ENCODE data around the gene SLC39A9. TPM values are rescaled to one million over a fixed set of nuclear protein-coding genes. Genes with fewer than 3 reads are reported as not detected.

Gene SLC39A9
- total and polyA plus RNA-seq, 10 of the 15 experiments (the other 5 are each of a cell fraction or from before 2014, with no cell fraction given): 19.9 to 109 (median 46.9) TPM

DNA sequence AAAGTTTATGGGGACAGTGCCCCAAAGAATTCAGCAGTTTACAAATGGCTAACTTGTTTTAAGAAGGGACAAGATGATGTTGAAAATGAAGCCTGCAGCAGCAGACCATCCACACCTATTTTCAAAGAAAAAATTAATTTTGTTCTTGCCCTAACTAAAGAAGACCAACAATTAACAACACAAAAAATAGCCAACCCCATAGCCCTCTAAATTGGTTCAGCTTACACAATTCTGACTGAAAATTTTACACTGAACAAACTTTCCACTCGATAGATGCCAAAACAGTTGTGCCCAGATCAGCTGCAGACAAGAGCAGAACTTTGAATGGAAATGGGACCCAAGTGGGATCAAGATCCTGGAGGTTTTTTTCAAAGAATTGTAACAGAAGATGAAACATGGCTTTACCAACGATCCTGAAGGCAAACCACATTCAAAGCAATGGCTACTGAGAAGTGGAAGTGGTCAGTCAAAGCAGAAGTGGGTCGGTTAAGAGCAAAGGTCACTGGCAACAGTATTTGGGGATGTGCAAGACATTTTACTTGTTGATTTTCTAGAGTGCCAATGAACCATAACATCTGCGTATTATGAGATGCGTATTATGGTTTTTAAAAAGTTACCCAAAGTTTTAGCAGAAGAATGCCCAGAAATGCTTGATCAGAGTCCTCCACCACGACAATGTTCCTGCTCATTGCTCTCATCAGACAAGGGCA lies 30.0 kb downstream of the SLC39A9 start (continued):
- TF ChIP-seq MYB (IDR thresholded peaks at IDR 0.05; ENCODE audit: borderline replicate concordance, low read depth, low read length) (peak; percentile 57; the same call in 1 of the 2 replicates), POLR2A (IDR thresholded peaks at IDR 0.05; ENCODE audit: low read depth, low read length) (no peak), NR2F1 (conservative IDR thresholded peaks at IDR 0.05) (peak; percentile 97), IKZF1 (conservative IDR thresholded peaks at IDR 0.05) (peak; percentile 83), LARP7 (IDR thresholded peaks at IDR 0.05) (no peak), RAD21 (IDR thresholded peaks at IDR 0.05; ENCODE audit: insufficient read depth, low read depth, low read length) (no peak), HDAC6 (IDR thresholded peaks at IDR 0.05; ENCODE audit: unreplicated experiment) (no peak), ZZZ3 (IDR thresholded peaks at IDR 0.05; ENCODE audit: control insufficient read depth, insufficient read length, low read depth) (no peak), SIX5 (IDR thresholded peaks at IDR 0.05; ENCODE audit: low read depth, low read length, severe bottlenecking) (no peak), ZBED1 (IDR thresholded peaks at IDR 0.05; ENCODE audit: borderline replicate concordance) (no peak), HDAC2 (IDR thresholded peaks at IDR 0.05) (no peak), CBX3 (IDR thresholded peaks at IDR 0.05; ENCODE audit: borderline replicate concordance, low read depth) (no peak), ZNF622 (IDR thresholded peaks at IDR 0.05) (no peak), BACH1 (IDR thresholded peaks at IDR 0.05; ENCODE audit: borderline replicate concordance) (no peak), STAT3 (IDR thresholded peaks at IDR 0.05; ENCODE audit: low read depth, low read length) (0 out of 2 replicates have a peak, but pooled peaks have one; percentile 35), SMAD5 (IDR thresholded peaks at IDR 0.05; ENCODE audit: low read depth) (no peak), SREBF1 (IDR thresholded peaks at IDR 0.05; ENCODE audit: low read length) (no peak), MYC (IDR thresholded peaks at IDR 0.05; ENCODE audit: insufficient read depth, insufficient read length, insufficient replicate concordance, low read length, severe bottlenecking) (no peak), HDGF (IDR thresholded peaks at IDR 0.05) (no peak)
- TF ChIP-seq, protein P1, sequence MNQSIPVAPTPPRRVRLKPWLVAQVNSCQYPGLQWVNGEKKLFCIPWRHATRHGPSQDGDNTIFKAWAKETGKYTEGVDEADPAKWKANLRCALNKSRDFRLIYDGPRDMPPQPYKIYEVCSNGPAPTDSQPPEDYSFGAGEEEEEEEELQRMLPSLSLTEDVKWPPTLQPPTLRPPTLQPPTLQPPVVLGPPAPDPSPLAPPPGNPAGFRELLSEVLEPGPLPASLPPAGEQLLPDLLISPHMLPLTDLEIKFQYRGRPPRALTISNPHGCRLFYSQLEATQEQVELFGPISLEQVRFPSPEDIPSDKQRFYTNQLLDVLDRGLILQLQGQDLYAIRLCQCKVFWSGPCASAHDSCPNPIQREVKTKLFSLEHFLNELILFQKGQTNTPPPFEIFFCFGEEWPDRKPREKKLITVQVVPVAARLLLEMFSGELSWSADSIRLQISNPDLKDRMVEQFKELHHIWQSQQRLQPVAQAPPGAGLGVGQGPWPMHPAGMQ (IDR thresholded peaks at IDR 0.05; ENCODE audit: borderline replicate concordance): no peak
- TF ChIP-seq, protein P2, sequence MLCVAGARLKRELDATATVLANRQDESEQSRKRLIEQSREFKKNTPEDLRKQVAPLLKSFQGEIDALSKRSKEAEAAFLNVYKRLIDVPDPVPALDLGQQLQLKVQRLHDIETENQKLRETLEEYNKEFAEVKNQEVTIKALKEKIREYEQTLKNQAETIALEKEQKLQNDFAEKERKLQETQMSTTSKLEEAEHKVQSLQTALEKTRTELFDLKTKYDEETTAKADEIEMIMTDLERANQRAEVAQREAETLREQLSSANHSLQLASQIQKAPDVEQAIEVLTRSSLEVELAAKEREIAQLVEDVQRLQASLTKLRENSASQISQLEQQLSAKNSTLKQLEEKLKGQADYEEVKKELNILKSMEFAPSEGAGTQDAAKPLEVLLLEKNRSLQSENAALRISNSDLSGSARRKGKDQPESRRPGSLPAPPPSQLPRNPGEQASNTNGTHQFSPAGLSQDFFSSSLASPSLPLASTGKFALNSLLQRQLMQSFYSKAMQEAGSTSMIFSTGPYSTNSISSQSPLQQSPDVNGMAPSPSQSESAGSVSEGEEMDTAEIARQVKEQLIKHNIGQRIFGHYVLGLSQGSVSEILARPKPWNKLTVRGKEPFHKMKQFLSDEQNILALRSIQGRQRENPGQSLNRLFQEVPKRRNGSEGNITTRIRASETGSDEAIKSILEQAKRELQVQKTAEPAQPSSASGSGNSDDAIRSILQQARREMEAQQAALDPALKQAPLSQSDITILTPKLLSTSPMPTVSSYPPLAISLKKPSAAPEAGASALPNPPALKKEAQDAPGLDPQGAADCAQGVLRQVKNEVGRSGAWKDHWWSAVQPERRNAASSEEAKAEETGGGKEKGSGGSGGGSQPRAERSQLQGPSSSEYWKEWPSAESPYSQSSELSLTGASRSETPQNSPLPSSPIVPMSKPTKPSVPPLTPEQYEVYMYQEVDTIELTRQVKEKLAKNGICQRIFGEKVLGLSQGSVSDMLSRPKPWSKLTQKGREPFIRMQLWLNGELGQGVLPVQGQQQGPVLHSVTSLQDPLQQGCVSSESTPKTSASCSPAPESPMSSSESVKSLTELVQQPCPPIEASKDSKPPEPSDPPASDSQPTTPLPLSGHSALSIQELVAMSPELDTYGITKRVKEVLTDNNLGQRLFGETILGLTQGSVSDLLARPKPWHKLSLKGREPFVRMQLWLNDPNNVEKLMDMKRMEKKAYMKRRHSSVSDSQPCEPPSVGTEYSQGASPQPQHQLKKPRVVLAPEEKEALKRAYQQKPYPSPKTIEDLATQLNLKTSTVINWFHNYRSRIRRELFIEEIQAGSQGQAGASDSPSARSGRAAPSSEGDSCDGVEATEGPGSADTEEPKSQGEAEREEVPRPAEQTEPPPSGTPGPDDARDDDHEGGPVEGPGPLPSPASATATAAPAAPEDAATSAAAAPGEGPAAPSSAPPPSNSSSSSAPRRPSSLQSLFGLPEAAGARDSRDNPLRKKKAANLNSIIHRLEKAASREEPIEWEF (IDR thresholded peaks at IDR 0.05; ENCODE audit: insufficient replicate concordance, low read depth, low read length): no peak
- TF ChIP-seq, protein P3, sequence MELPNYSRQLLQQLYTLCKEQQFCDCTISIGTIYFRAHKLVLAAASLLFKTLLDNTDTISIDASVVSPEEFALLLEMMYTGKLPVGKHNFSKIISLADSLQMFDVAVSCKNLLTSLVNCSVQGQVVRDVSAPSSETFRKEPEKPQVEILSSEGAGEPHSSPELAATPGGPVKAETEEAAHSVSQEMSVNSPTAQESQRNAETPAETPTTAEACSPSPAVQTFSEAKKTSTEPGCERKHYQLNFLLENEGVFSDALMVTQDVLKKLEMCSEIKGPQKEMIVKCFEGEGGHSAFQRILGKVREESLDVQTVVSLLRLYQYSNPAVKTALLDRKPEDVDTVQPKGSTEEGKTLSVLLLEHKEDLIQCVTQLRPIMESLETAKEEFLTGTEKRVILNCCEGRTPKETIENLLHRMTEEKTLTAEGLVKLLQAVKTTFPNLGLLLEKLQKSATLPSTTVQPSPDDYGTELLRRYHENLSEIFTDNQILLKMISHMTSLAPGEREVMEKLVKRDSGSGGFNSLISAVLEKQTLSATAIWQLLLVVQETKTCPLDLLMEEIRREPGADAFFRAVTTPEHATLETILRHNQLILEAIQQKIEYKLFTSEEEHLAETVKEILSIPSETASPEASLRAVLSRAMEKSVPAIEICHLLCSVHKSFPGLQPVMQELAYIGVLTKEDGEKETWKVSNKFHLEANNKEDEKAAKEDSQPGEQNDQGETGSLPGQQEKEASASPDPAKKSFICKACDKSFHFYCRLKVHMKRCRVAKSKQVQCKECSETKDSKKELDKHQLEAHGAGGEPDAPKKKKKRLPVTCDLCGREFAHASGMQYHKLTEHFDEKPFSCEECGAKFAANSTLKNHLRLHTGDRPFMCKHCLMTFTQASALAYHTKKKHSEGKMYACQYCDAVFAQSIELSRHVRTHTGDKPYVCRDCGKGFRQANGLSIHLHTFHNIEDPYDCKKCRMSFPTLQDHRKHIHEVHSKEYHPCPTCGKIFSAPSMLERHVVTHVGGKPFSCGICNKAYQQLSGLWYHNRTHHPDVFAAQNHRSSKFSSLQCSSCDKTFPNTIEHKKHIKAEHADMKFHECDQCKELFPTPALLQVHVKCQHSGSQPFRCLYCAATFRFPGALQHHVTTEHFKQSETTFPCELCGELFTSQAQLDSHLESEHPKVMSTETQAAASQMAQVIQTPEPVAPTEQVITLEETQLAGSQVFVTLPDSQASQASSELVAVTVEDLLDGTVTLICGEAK (IDR thresholded peaks at IDR 0.05; ENCODE audit: borderline replicate concordance): no peak; the same call in 1 of the 2 replicates
